Measurements from ENCODE around the gene LRP1B. TPM values are rescaled to one million over a fixed set of nuclear protein-coding genes. Genes with fewer than 3 reads are reported as not detected.

LRP1B gene
- polyA plus RNA-seq, 3 donors, result 0.55 to 1.3 (median 0.78) TPM

DNA sequence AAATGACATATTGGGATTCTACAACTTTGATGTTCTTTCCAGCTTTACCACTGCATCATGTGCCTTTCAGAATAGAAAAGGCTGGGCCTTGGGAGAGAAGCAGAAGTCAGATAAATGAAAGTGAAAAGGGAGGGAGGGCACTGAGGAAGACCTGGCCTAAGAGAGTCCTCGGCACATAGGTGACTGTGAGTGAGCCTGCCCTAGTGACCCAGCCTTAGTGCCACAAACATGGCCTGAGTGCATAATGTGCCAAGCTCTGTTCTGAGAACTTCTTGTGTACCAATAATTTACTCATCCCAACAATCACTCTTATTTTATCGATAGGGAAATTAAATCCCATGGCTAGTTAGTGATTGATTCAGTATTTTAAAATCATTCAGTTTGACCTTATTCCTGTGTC is 436.6 kb downstream of the LRP1B start:
- DNase-seq, result no peak

DNA sequence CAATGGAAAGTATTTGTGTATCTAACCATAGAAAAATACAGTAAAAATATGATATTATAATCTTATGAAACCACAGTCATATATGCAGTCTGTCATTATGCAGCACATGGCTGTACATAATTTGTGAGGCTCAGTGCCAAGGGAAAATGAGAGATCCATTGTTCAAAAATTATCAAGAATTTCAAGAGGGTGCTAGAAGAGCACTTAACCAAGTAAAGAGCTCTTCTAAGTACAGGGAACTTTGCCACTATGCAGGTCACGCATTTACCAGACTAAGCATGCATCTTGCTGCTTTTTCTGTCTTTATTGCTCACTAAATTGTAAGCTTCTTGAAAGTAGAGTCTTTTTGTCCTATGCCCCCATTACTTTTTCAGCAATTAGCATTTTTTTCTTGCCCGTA is 438.0 kb downstream of the LRP1B start:
- DNase-seq, result no peak

DNA sequence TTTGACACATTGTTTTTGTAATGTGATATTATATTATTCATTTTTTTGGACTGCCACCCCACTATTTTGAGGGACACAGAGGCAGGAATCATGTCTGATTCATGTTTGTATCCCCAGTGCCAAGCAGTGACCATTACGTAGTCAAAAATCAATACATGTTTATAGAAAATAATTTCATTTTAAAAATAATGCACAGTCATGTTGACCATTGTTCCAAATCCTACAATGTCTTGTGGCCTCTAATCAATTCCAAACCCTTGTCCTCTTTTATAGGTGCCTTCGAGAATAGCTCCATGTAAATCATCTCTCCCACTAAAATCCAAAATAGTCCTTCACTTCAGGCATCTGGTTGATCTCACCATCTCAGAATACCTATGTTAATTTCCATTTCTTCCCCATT is 454.7 kb downstream of the LRP1B start:
- no peak for DNase-seq

DNA sequence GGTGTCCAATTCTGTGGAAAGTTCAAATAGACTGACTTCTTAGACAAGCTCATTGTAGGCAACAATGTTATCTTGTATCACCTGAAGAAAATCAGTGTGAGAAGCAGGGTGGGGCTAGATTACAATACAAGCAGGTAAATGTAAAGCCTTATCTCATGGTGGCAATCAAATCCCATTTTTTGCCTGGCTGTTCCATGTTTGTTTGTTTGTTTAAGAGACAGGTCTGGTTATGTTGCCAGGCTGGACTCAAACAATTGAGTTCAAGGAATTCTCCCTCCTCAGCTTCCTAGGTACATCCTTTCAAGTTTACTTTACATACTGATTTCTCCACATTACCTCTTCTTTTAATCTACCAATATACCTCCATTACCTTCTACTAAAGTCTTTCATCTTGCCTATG is 464.6 kb downstream of the LRP1B start:
- DNase-seq, result no peak

DNA sequence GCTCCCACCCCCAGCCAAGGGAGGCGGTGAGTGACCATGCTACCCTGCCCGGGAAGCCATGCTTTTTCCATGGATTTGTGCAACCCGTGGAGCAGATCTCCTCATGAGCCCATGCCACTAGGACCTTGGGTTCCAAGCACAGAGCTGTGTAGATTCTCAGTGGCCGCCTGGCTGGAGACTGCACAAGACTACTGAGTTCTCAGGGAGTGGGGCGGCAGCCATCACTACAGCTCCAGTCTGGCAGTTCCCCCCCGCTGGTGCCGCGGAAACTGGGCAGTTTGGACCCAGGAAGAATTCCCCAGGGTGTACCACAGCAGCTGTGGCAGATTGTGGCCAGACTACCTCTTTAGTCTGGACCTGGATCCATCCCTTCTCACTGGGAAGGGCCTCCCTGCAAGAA is 470.6 kb downstream of the LRP1B start:
- DNase-seq, result no peak

DNA sequence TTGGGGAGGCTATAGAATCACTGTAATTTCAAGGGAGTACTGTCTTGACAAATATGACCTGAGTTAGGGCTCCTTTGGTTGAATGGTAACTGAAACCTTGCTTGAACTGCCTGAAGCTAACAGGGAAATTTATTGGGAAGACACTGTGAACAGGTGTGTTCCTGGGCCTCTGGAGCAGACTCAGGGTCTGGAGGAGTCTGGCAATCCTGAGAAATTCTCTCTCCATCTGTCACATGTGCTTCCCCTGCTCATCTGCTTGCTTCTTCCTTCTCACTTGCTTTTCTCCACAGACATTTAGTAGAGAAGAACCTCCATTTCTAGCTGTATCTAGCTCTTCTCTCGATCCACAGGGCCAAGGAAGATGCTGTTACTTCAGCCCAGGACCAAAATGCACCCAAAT is 476.5 kb downstream of the LRP1B start:
- no peak for DNase-seq

DNA sequence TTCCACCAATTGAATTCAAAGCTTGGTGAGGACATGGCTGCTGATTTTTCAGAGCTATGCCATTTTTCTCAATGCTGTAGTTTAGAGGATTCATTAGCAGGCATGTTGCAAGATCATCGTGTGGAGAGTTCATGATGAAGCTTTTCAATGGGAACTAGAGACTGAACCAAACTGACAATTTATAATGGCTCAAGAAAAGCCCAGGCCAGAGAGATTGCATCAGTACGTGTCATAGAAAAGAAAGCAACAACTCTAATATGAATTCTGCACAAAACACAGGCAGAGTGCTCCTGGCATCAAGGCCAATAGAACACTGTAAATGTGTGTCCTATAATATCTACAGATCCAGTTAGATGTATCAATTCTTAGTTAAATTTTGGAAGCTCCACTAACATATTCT is 477.6 kb downstream of the LRP1B start:
- DNase-seq, result no peak

DNA sequence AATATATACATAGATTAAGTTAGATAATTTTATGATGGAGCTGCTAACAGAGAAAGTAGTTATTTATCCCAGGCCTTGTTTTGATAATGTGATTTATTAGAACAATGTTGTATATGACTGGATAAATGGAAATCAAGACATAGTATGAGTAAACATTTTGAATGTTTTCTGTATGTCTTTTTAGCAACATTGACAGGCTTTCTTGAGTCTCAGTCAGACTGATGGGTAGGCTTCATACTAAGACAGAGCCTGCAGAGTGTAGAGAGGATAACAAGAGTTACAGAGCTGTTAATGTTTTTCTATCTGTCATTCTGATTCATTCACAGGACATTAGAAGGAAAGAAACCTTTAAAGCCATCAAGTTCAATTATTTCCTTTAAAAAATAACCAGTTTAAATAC is 478.5 kb downstream of the LRP1B start:
- DNase-seq, result no peak

DNA sequence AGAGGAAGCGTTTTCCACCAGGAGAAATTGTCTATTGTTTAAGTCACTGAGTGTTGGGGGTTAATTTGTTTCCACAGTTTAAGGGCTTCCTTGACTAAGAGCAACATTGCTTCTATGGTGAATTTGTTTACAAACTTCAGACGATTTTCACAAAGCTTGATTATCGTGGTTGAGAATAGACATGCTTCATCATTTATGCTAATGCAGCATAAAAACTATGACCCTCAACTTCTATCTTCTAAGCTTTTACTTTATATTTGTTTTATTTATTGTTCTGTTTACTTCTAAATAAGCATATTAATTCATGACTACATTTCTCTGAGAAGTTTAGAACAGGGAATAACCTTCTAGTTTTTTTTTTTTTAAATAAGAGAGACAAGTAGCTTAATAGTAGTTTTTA is 483.5 kb downstream of the LRP1B start:
- DNase-seq, result no peak

DNA sequence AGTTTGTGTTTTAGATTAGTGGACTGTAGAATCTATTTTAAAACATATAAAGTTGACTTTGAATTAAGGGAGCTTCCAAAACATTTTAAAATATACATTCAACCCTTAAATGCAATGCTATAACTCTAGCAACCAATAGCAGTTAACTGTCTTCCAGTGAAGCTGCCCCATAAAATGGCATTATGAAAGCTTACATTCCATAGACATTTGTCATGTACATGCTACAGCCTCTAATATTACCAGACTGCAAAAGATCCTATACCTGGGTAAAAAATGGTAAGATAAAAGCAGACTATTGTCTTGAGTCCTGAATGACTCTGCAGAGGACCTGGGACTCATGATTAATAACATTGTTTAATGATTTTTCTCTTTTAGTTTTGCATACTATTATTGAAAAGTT is 489.4 kb downstream of the LRP1B start:
- DNase-seq, result no peak

DNA sequence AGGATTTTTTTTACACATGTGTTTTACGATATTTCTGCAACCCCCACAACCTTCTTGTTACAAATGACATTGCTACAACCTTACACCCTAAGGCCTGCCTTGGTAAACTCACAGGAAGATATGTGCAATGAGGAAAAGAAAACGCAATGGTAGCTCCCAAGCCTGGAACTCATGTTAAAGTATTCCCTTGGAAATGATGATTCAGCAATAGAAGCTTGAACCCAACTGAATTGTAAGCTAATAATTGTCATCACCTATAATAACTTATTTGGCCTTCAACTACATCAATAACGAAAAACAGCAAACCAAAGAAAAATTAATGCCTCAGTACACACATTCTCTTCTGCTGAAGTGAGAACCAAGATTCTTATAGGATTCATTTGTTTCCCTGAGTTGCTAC is 491.0 kb downstream of the LRP1B start:
- DNase-seq, result no peak

DNA sequence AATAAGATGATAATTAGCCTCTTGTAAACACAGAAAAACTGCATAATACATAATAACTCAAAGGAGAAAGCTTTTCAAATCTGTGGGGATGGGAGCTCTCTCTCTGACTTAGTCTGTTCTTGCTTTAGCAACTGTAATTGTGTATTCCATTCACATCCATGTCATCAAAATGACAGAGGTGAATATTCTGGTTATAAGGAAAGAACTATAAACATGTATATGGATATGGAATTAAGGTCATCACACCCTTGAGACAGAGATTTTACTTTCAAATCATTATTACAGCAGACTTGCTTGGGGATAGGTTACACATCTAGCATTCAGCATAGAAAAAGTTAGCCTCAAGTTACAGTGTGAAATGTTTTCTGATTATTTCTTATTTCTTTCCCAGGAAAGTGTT is 497.7 kb downstream of the LRP1B start:
- no peak for DNase-seq

DNA sequence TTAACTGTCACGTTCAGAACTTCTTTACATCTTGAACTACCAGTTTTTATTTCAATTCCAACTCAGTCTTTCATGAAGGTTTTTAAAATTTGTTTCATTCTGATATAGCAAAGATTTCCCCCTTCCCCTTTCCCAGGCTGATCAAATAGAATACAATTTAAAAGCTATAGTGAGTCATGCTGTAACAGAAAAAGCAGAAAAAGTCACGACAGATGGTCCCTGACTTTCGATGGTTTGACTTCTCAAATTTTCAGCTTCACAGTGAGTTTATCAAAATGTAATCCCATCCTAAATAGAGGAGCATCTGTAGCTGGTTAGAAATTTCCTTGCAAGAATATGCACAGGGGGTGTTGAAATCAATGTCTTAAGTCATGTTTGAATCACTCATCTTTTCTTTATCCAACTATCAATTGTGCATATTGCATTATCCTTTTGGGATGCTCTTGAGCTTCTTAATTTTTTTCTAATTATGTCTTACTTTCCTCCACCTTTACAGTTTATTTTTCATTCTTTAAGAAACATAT is 500.3 kb downstream of the LRP1B start:
- no peak for DNase-seq

DNA sequence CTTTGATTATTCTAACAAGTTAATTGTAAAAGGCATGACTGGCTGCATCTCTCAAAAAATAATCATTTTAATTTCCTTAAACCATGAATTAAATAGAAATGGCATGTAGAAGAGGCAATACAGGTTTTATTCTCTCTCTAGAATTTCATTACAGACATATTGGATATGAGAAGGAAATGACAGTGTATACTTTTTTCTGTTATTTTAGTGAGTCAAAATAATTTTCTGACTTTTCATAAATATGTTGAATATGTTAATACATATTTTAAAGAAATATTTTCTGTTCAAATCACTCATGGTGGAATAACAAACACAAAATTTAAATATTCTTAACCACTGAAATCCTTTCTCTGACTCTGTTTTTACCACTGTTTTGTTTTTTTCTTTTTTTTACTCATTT is 510.4 kb downstream of the LRP1B start:
- no peak for DNase-seq

DNA sequence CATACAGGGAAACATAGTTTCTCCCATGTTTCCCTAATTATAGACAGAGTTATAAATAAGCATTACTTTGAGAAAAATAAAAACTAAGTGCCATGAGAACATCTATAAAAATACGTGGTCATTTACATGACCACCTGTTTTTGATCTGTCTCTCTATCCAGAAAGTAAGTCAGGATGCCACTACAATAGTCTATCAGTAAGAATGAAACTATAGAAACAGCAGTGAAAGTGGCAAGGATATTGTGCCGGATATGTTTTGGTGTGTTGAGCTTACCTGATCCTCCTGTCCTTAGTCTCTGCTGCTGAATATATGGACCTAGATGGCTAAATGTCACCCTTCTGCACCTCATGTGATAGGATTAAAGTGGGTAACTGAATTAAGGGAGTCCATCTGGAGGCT is 512.4 kb downstream of the LRP1B start:
- DNase-seq, result no peak

DNA sequence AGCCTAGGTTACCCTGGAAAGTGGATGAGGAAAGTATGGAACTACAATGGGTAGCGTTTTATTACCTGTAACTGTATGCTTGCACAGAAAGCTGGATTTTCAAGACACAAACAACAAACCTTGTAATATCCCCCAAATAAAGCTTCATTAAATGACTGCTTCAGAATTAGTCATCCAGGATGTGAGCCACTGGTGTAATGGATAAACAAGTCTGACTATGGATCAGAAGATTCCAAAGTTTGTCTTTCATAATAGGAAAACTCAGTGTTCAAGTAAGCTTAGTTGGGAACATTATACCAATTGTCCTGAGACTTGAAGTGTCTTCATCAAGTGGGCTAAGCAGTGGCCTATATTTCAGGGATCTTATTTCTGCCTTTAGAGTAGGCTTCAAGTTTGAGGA is 518.8 kb downstream of the LRP1B start:
- no peak for DNase-seq

DNA sequence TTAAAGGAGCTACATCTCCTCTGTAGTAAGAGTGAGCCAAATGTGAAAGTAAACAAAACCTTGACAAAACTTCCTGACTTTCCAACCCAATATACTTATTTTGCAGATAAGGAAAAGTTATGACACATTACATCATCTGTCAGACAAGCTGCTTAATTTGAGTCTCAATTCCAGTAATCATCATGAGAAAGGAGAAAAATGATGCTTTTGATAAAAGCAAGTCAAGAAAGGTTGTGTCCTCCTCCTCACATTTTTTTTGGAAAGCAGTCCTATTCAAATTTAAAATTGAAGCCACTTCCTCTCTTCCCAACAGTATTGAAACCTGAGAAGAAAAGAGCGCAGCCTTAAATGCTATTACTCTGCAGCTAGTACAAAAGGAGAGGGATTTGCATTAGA is 519.6 kb downstream of the LRP1B start:
- DNase-seq, result no peak

DNA sequence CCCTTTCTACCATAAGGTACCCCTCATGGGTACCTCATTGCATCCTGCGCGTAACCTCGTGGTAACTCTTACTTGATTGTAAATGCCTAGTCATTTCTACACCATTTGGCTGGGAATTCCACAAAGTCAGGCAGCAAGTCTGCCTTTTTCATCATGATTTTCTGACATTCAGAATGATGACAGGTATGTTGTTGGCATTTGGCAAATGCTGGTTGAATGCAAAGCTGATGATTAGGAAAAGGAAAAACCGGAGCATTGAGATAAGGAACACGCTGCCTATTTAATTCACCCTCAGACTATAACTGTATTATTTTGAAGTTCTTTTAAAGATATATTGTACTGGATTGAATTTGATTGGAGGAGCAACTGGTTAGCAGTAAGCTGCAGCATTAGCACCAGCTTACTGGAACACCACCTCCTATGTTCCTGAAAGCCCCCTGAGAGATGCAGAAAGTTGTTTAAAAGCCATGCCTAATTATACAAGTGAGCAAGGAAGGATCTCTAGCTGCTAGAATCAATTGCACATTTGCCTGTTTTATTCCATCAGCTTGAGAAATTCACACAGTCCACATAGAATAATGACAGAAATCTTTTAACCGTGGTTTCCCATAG is 520.1 kb downstream of the LRP1B start:
- DNase-seq, result no peak

DNA sequence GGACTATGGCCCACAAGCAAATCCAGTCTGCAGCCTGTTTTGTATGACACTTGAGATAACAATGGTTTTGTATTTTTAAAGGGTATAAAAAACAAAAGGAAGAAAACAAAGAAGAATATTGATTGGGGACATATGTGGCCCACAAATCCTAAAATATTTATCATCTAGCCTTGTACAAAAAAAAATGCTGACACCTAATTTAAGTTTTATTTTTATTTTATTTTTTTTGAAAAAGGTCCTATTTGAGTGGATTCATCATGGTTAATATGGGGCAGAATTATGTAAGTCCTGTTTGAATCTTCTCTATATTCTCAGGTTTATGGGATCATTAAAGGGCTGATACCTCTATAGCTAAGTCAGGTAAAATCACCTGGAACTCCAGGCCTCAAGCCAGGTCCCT is 525.7 kb downstream of the LRP1B start:
- DNase-seq, result no peak

DNA sequence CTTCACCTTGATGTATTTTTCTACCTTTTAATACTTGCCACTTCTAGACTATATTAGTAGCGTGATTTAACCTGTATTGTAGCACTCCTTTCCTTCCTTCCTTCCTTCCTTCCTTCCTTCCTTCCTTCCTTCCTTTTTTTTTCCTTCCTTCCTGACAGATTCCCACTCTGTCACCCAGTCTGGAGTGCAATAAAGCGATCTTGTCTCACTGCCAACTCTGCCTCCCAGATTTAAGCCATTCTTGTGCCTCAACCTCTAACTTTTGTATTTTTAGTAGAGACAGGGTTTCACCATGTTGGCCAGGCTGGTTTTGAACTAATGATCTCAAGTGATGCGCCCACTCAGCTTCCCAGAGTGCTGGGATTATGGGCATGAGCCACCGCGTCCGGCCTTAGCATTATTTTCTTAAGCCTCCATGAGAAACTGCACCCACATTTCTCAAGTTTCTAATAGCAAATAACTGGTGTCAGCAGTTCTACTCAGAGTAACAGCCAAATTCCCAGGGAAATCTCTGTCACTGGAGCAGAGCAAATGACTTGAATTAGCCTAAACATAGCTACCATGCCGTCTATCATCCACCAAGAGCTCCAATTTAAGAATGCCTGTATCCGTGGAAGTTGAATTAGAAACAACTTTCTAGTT is 529.2 kb downstream of the LRP1B start:
- DNase-seq, result no peak

DNA sequence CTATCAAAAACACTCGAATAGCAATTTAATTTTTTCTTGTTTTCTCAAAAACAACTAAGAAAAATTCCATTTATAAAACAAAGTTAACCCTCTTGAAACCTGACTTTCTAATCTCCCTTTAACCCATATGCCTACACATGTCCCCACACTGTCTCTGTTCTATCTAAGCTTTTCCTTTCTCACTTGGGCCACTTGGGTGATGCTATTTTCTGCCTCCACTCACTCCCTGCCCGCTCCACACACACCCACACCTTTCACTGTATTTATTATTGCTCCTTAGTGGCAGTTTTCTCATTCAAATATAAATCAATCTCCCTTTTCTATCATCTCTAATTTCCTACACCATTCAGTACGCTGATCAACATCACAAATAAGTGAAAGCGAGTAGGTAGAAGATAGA is 531.1 kb downstream of the LRP1B start:
- DNase-seq, result no peak

DNA sequence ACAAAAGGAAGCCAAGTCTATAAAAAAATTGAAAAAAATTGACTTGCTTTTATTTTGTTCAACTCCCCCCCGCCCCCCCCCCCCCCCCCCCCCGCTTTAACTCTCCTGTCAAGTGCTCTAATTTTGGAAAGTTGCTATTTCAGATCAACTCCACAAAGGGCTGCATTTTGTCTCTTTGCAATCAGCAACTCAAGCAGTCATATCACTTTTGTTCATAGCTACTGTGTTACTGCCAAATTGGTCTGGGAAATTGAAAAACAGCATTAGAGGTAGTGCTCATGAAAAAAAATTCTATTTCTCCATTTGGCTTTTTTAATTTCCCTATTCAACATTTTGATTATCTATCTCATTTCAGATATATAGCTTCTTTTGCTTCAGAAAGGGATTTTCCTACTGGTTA is 531.8 kb downstream of the LRP1B start:
- DNase-seq, result no peak

DNA sequence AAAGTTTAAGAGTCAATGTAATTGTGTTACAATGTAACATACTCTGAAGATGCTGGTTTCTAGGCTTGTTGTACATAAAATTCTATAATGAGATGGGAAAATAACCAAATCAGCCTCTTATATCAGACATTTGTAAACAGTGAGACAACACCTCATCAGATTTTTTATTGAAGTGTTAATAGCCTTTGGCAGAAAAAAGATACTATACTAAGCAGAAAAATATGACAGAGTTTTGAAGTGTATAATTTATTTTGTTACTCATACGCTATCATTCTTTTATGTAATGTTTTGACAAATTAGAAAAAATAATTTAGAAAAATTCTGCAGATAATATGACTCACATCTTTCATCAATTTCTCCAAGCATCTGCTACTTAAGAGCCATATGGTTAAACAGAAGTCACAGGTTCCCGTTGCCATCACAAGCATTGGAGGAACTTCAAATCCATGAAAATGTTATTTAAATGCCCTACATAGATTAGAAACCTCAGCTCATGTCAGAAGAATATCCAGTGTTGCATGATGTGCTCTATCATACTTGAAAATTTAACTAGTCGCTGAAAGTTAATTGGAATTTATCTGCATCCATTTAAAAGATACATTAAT is 535.4 kb downstream of the LRP1B start:
- DNase-seq, result no peak

DNA sequence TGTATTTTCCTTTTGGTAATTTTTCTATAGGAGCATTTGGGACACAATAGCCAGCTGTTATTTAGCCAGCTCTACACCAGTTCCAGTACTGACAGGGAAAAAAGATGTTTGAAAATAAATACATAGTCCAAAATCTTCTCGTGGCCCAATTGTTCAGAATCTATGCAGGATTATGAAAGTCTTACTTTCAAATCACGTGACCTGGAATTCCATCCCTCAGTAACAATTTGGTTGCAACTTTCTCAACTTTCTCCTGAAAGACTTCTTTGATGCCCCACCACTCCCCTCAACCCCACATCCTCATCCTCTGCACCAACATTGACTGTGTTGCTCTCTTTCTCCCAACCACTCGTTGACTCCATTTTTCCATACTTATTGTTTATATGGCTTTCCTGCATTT is 539.0 kb downstream of the LRP1B start:
- DNase-seq, result no peak

Measured in renal pelvis (tissue), 4 donors.